ENCODE measurements around the gene ATAD3B.
"Not testable (repeated sequence)": the region's sequence is repeated elsewhere in the genome, so short reads cannot be mapped to it uniquely, and the experiment has no call there.

The ATAD3B gene, protein sequence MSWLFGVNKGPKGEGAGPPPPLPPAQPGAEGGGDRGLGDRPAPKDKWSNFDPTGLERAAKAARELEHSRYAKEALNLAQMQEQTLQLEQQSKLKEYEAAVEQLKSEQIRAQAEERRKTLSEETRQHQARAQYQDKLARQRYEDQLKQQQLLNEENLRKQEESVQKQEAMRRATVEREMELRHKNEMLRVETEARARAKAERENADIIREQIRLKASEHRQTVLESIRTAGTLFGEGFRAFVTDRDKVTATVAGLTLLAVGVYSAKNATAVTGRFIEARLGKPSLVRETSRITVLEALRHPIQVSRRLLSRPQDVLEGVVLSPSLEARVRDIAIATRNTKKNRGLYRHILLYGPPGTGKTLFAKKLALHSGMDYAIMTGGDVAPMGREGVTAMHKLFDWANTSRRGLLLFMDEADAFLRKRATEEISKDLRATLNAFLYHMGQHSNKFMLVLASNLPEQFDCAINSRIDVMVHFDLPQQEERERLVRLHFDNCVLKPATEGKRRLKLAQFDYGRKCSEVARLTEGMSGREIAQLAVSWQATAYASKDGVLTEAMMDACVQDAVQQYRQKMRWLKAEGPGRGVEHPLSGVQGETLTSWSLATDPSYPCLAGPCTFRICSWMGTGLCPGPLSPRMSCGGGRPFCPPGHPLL

DNA sequence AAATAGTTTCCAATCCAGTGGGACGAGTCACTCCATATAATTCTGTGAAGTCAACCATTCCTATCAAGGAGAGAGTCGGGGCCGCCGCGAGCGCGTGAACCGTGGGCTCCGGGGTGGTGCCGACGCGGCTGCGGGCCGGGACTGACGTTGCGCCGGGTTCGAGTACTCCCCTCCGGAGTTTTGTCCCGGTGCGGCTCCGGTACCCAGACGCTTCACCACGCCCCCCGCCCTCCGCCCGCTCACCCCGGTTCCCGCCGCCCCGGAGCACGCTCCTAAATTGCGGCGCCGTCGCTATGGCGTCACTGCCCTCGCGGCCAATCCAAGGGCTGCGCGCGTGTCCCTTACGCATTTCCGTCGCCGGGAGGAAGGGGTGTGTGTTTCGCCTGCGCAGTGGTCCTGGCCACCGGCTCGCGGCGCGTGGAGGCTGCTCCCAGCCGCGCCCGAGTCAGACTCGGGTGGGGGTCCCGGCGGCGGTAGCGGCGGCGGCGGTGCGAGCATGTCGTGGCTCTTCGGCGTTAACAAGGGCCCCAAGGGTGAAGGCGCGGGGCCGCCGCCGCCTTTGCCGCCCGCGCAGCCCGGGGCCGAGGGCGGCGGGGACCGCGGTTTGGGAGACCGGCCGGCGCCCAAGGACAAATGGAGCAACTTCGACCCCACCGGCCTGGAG lies at the start of gene ATAD3B:
Gene ATAD3B, plus strand, starts transcription at position 377 of the 664 bp plus-strand sequence. Its CDS starts 120 bp downstream, at position 497.
- DNase-seq = peak; percentile 95

GRCh38 chr1:1421907-1422464 lies 49.6 kb upstream of the ATAD3B start:
- no peak for DNase-seq

GRCh38 chr1:1422465-1423244 lies 48.9 kb upstream of the ATAD3B start:
- DNase-seq = no peak

DNA sequence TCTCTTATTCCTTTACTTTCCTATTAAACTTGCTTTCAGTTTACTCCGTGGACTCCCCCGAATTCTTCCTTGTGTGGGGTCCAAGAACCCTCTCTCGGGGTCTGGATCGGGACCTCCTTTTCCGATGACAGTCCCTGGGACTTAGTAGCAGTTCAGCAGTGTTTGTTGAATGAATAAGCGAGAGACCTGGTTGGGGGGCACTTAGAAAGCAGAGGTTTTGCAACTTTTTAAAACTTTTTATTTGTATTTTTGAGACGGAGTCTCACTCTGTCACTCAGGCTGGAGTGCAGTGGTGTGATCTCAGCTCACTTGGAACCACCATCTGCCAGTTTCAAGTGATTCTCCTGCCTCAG lies 48.3 kb upstream of the ATAD3B start:
- DNase-seq = no peak

DNA sequence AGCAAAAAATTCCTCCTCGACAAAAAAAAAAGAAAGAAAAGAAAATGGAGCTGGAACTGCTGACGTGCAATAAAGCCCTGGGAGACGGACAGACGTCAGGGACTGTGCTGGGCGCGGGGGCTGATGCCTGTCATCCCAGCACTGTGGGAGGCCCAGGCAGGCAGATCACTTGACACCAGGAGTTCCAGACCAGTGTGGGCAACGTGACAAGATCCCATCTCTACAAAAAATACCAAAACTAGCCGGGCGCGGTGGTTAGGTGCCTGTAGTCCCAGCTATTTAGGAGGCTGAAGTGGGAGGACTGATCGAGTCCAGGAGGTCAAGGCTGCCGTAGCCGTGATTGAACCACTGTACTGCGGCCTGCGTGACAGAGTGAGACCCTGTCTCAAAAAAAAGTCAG lies 46.9 kb upstream of the ATAD3B start:
- DNase-seq = no peak

DNA sequence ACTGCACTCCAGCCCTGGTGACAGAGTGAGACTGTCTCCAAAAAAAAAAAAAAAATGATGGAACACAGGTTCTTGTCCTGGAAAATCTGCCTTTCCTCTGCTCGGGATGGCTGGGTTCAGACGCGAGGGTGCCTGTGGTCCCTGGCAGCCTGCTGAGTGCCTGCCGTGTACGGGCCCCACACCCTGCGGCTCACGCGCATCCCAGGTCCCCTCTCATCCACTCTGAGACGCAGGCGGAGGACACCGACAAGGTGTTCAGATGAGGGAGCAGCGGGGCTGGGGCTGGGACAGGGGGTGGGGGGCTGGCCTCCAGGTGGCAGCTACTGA lies 46.2 kb upstream of the ATAD3B start:
- no peak for DNase-seq

- DNase-seq = no peak
These were observed 45.6 kb upstream of the ATAD3B start for GRCh38 chr1:1425753-1426495.

DNA sequence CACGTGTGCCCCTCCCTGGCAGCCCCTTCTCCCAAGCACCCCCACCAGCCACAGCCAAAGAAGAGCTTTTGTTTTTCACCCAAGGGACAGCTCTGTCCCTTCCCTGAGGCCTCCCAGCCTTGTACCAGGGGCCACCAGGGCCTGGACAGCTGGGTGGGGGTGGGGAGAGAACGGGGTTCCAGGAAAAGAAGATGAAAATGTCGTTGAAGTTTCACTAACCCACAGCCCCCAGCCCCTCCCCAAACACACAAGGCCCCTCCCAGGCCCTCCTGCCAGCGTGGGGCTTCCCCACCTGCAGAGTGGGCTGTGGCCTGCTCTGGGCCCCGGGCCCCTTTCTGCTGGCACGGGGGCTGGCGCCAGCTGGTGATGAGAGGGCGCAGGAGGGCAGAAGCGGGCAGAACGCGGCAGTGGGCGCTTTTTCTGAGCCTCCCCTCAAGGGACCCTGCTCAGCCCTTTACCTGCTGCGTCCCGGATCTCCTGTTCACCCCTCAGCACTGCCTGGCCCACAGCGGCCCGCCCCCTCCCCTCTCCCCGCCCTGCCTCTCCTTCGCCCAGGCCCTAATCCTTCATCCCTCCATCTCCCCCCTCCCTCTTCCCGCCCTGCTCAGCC lies 45.0 kb upstream of the ATAD3B start:
- DNase-seq = no peak

DNA sequence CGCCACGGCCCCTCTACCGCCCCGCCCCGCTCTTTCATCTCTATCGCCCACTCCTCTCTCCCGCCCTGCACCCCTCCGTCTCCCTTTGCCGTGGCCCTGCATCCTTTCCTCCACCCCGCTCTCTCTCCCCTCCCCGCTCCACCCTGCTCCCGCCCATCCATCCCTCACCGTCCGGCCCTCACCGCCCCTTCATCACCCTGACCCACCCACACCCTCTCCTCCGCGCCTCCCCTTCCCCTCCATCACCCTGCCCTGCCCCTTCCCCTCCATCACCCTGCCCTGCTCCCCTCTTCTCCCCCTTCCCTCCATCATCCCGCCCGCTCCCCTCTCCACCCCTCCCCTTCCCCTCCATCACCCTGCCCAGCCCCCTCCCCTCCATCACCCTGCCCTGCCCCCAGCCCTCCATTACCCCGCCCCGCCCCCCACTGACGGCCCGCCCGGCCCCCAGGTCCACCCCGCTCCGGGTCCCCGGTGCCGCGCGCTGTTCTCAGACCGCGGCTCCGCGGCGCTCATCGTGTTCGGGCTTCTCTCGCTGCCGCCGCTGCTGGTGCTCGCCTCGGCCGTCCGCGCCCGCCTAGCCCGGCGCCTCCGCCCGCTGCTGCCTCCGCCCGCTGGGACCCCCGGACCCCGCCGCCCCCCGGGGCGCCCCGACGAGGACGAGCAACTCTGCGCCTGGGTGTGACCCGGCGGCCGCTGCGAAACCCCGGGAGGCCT lies 44.3 kb upstream of the ATAD3B start:
- no peak for DNase-seq

- no peak for DNase-seq
These were observed 43.8 kb upstream of the ATAD3B start for GRCh38 chr1:1427820-1428148.

GRCh38 chr1:1428174-1428573 lies 43.4 kb upstream of the ATAD3B start:
- no peak for DNase-seq

GRCh38 chr1:1428967-1429366 lies 42.6 kb upstream of the ATAD3B start:
- DNase-seq = not testable (repeated sequence)

- no peak for DNase-seq
These were observed 41.9 kb upstream of the ATAD3B start for GRCh38 chr1:1429671-1430073.

- DNase-seq = no peak
These were observed 41.2 kb upstream of the ATAD3B start for GRCh38 chr1:1430114-1430982.

- no peak for DNase-seq
These were observed 40.3 kb upstream of the ATAD3B start for GRCh38 chr1:1430992-1431844.

DNA sequence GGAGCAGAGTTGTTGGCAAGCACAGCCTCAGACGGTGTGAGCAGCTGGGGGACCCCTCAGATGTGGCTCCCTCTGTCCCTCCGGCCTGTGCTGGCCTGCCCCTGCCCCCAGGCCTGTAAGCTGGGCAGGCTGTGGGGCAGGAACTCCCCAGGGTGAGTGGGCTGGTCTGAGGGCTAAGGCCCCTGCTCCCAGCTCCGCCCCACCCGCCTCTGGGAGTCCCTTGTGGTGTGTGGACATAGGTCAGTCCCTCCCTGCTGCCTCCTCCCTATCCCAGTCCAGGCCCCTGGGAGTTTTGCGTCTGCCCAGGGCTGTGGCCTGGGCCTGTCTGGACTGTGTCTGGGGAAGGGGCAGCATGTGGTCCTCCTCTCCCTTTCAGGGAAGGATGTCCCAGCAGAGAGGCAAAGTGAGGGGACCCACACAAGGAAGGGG lies 39.7 kb upstream of the ATAD3B start:
- no peak for DNase-seq

DNA sequence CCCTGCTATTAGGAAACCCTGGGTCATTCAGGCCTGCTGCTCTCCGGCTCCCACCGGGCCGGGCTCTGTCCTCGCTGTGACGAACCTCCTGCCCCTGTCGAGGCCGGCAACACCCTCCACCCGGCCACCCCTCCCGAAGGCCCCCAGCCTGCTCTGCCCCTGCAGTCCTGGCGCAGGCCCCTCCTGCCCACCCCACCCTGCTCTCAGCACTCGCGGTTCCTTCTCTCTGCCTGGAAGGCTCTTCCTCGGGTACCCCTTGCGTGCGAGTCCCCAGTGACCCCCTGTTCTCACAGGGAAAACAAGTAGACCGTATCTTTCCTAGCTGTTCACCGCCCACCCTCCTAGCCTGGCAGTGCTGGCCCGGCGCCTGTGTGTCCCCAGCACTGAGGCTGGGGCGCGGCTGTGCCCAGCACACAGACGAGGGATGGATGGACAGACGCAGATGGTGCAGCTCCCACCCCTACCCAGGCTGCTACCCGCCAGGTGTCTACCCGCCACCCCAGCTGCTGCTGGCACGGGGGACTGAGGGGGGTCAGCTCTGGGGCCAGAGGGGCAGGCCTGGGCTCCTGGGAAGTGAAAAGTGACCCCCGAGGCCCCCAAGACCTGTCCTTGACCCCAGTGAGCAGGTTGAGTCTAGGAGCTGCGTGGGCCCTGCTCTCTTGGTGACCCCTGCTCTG lies 39.2 kb upstream of the ATAD3B start:
- DNase-seq = no peak

- no peak for DNase-seq
These were observed 38.4 kb upstream of the ATAD3B start for GRCh38 chr1:1432951-1433803.
